SH-SY5Y (cell line): ENCODE data around the gene PLBD1.

Experiments
- GATA2 ChIP-seq: IDR thresholded peaks from 2 replicates; pipeline ENCODE4 v1.6.1; 2011; ENCODE audit warnings: mild to moderate bottlenecking, low read depth, low read length
- GATA3 ChIP-seq: IDR thresholded peaks from 2 replicates; pipeline ENCODE4 v1.6.1; 2011; ENCODE audit warnings: low read depth, mild to moderate bottlenecking, low read length, moderate library complexity

PLBD1 gene

DNA sequence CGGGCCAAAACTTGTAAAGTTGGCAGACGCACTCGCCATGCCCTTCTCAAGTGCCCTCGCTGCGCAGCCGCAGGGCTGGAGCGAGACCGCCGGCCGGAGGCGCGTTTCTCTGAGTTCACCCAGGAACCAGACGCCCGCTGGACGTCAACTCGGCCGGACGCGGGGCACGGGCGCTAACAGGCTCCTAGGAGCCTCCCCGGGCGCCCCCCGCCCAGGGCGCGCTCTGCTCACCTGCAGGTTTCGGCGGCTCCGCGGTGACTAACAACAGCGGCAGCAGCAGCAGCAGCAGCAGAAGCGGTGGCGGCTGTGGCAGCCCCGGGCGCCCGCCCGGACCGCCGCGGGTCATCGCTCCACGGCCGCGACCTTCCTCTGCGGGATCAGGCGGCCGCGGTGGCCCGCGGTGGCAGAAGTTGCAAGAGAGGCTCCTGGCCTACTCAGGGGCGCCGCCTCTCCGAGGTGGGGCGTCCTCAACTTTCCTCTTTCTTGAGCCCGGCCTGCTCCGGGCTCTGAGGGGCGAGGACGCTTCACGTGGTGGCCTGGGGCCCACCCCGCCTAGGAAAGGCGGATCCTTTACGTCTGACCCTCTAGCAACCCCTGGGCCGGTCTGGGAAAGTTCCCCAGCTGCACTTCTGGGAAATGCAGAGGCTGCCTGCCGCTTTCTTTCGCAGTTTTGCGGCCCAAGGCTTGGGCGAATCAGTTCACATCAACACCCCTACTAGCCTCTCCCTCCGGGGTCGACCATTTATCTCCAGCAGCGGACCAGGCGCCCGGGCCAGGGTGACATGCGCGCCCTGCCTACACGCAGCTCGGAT, at the start of gene PLBD1:
TSS of gene PLBD1 (minus strand) at position 533 of the 812 bp plus-strand sequence. CDS start at position 346, 187 bp downstream.
- TF ChIP-seq GATA3 (no peak), GATA2 (no peak)

- TF ChIP-seq GATA3 = no peak
- TF ChIP-seq GATA2 = no peak
These were observed 47.0 kb upstream of the PLBD1 start for GRCh38 chr12:14614704-14615121.

DNA sequence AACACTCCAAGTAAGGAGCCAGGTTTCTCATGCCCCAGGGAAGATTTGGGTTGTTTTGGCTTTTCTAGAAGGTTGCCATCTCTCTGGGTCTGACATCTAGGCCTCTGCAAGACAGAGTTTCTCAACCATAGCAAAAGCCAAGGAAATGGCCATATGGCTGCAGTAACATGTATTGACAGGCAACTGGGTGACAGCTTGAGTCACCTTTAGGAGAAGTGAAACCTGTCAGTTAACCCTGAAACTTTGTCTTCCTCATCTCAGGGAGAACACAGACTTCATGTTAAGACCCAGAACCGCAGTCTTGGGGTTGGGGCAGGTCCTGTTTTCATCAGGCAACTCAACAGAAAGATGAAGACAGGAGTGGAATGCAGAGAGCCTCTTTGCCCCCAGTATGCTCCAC, 46.0 kb upstream of the PLBD1 start:
- no peak for TF ChIP-seq GATA3
- no peak for TF ChIP-seq GATA2

- no peak for TF ChIP-seq GATA3
- no peak for TF ChIP-seq GATA2
These were observed 45.3 kb upstream of the PLBD1 start for GRCh38 chr12:14612898-14613445.

DNA sequence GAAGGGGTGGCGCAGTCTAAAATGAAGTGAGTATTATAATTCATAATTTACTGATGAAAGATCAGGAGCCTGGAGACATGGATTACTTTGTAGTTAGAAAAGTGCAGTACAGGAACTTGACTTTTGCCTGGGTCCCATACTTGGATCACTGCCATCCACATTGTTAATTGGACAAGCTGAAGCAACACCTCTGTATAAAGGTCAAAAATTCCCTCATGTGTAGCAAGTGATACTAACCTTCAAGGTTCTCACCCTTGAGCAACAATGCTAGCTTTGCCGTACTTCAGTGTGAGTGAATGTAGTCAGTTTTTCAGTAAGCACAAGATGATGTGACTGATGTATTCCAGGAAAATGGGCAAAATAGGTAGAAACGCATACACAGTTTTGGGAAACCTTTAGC, 44.6 kb upstream of the PLBD1 start:
- TF ChIP-seq GATA3 = no peak

GRCh38 chr12:14611640-14612203, 44.0 kb upstream of the PLBD1 start:
- no peak for TF ChIP-seq GATA3
- no peak for TF ChIP-seq GATA2

GRCh38 chr12:14607568-14607967, 39.9 kb upstream of the PLBD1 start:
- TF ChIP-seq GATA2 (no peak), GATA3 (no peak)

DNA sequence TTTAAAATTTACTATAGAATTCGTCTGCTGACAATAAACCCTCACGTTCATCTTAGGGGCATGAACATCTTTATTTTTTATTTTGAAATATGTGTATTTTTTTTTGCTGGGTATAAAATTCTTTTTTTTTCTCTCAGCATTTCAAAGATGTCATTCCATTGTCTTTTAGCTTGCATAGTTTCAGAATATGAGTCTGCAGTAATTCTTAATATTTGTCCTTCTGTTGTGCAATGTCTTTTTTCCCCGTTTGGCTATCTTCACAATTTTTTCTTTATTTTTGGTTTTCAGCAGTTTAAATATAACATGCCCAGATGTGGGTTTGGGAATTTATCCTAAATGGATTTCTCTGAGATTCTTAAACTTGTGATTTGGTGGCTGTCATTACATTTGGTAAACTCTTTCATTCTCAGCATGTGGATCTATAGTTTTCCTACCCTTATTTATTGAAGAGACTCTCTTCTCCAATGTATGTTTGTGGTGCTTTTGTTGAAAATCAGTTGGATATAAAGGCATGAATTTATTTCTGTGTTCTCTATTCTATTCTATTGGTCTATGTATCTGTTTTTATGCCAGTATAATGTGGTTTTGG, 37.8 kb upstream of the PLBD1 start:
- TF ChIP-seq GATA3 (no peak), GATA2 (no peak)

DNA sequence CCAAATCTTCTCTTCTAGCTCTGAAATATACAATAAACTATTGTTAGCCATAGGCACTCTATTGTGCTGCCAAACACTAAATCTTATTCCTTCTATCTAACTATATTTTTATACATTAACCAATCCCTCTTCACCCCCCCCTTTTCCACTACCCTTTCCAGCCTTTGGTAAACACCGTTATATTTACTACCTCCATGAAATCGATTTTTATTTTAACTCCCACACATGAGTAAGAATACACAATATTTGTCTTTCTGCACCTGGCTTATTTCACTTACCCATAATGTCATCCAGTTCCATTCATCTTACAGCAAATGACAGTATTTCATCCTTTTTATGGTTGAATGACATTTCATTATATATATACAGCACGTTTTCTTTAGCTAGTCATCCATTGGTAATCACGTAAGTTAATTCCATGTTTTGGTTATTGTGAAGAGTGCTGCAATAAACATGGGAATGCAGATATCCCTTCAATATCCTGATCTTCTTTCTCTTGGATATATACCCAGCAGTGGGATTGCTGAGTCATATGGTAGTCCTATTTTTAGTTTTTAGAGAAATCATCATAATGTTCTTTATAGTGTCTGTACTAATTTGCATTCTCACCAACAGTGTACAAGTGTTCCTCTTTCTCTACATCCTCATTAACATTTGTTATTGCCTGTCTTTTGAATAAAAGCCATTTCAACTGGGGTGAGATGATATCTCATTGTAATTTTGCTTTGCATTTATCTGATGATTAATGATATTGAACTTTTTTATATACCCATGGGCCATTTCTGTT, 34.2 kb upstream of the PLBD1 start:
- TF ChIP-seq GATA2 = no peak

DNA sequence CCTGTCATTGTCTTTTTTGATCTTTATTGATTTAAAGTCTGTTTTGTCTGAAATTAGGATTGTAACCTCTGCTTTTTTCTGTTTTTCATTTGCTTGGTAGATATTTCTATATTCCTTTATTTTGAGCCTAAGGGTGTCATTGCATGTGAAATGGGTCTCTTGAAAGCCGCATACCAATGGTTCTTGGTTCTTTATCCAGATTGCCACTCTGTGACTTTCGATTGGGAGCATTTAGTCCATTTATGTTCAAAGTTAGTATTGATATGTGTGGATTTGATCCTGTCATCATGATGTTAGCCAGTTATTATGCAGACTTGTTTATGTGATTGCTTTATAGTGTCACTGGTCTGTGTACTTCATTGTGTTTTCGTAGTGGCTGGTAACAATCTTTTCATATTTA, 29.8 kb upstream of the PLBD1 start:
- TF ChIP-seq GATA2 (no peak), GATA3 (no peak)

DNA sequence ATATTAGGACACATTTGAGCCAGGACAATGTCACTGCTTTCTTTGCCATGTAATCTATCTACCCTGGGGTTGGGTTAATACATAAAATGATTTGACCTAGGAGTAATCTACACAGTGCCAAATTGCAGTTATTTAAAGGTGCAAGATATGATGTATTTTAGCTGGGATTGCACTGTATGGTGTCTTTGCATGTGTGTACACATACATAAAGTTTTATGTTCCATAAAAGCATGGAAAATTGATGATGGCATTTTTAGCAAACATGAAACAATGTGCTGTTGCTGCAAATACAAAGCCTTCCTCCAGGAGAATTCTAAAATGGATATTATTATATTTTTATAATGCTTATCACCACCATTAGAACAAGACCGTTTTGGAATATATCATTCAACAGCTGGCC, 24.0 kb upstream of the PLBD1 start:
- TF ChIP-seq GATA2 (no peak), GATA3 (no peak)

GRCh38 chr12:14589169-14590004, 21.7 kb upstream of the PLBD1 start:
- TF ChIP-seq GATA3 (no peak), GATA2 (no peak)

GRCh38 chr12:14588571-14588970, 20.9 kb upstream of the PLBD1 start:
- no peak for TF ChIP-seq GATA2
- no peak for TF ChIP-seq GATA3

GRCh38 chr12:14578646-14579045, 11.0 kb upstream of the PLBD1 start:
- TF ChIP-seq GATA2 = no peak
- TF ChIP-seq GATA3 = no peak
